ENCODE data around the gene FBXO8.
A peak's percentile ranks its signal among the peaks of the same experiment; 100 is the strongest.

FBXO8 gene

DNA sequence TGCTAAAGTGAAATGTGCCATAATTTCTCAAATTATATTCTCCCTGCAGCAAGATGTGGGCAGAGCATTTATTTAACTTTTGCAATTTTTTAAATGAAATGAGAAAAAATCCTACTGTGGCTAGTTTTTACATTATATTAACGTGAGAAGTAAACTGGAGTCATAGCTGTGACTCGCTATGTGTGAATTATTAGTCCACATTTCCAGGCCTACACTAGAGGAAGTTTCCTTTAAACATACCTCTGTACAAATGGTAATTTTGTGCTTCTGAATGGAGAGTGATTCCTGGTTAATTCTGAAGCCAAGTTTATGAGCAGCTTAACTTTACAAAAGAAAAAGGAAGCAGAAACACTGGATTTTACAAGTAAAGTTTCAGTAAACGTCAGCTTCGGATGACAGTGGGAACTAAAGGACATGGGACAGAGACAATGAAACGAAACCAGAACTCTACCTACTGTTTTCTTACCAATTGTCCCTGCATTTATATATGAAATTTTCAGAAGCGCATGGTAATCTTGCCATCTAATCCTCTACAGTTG lies 72.4 kb downstream of the FBXO8 start:
- Histone ChIP-seq H3K27me3 (ENCODE audit: insufficient read depth, low read depth, severe bottlenecking) (no peaks in the 10 kb centered on the region), H3K9me3 (ENCODE audit: severe bottlenecking) (no peaks in the 10 kb centered on the region), H3K27ac (no peak overlapping the region), H3K36me3 (no peaks in the 10 kb centered on the region), H3K4me3 (ENCODE audit: low read depth, low read length) (no peak overlapping the region)
- no peak for DNase-seq
- TF ChIP-seq CTCF (IDR thresholded peaks at IDR 0.05; ENCODE audit: low read depth, low read length): no peak

GRCh38 chr4:174210354-174210753 lies 73.1 kb downstream of the FBXO8 start:
- no peaks in the 10 kb centered on the region for H3K9me3 ChIP-seq (ENCODE audit: severe bottlenecking)
- no peak overlapping the region for H3K27ac ChIP-seq
- no peak overlapping the region for H3K4me3 ChIP-seq (ENCODE audit: low read depth, low read length)
- no peaks in the 10 kb centered on the region for H3K36me3 ChIP-seq
- TF ChIP-seq CTCF (IDR thresholded peaks at IDR 0.05; ENCODE audit: low read depth, low read length): peak; percentile 21; the same call in 1 of the 2 replicates
- no peaks in the 10 kb centered on the region for H3K27me3 ChIP-seq (ENCODE audit: insufficient read depth, low read depth, severe bottlenecking)
- no peak for DNase-seq

DNA sequence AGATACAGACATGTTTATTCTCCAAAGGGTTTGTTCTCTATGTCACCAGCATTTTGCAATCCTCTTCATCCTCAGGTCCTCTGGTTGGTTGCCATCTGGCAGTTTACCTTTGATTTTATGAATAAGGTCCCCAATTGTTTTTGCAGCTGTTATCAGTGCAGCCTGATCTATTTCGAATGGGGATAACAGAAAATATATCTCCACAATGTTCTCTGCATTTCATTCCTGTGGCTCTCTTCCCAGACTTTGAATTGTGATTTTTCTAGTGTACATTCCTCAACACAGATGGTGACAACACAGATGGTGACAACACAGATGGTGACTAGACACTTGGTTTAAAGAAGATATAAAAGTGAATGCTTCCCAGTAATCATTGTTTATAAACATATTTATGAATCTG lies 74.1 kb downstream of the FBXO8 start:
- Histone ChIP-seq H3K4me3 (ENCODE audit: low read depth, low read length) (no peak overlapping the region), H3K27ac (no peak overlapping the region), H3K9me3 (ENCODE audit: severe bottlenecking) (no peaks in the 10 kb centered on the region), H3K36me3 (no peaks in the 10 kb centered on the region), H3K27me3 (ENCODE audit: insufficient read depth, low read depth, severe bottlenecking) (no peaks in the 10 kb centered on the region)
- TF ChIP-seq CTCF (IDR thresholded peaks at IDR 0.05; ENCODE audit: low read depth, low read length): no peak
- DNase-seq: no peak

- Histone ChIP-seq H3K36me3 (no peaks in the 10 kb centered on the region), H3K27ac (no peak overlapping the region), H3K4me3 (ENCODE audit: low read depth, low read length) (no peak overlapping the region), H3K27me3 (ENCODE audit: insufficient read depth, low read depth, severe bottlenecking) (no peaks in the 10 kb centered on the region), H3K9me3 (ENCODE audit: severe bottlenecking) (no peaks in the 10 kb centered on the region)
- no peak for DNase-seq
- no peak for TF ChIP-seq CTCF (IDR thresholded peaks at IDR 0.05; ENCODE audit: low read depth, low read length)
These were observed 76.1 kb downstream of the FBXO8 start for GRCh38 chr4:174207367-174207766.

DNA sequence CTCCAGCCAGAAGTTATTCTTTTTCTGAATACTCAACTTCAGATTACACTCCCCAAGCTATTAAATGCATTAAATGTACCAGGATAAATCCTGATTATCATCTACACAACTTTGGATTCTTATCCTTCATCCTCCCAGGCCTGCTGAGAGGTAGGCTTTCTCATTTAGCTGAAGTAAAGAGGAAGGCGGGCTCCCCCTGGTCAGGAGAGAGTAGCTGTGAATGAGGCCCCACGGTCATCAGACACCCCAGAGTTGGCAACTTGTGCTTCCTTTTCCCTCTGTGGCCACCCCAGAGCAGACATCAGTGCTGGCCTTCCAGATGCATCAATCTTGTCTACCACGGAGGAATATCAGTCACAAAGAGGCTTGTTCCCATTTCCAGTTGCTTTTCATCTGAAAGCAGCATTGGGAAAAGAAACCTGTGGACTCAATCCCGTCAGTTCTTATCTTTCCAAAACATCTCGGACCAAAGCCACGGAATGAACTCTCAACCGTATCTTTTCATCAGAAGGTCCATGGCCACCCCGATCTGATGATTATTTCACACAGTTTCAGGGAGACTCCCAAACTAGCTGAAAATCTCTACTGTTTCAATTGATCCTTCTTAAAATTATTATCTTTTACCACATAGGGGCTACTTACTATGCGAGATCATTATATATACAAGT lies 79.2 kb downstream of the FBXO8 start:
- no peak for DNase-seq
- no peaks in the 10 kb centered on the region for H3K9me3 ChIP-seq (ENCODE audit: severe bottlenecking)
- no peak overlapping the region for H3K4me3 ChIP-seq (ENCODE audit: low read depth, low read length)
- no peaks in the 10 kb centered on the region for H3K36me3 ChIP-seq
- H3K27ac ChIP-seq: no peak overlapping the region
- no peaks in the 10 kb centered on the region for H3K27me3 ChIP-seq (ENCODE audit: insufficient read depth, low read depth, severe bottlenecking)
- no peak for TF ChIP-seq CTCF (IDR thresholded peaks at IDR 0.05; ENCODE audit: low read depth, low read length)

DNA sequence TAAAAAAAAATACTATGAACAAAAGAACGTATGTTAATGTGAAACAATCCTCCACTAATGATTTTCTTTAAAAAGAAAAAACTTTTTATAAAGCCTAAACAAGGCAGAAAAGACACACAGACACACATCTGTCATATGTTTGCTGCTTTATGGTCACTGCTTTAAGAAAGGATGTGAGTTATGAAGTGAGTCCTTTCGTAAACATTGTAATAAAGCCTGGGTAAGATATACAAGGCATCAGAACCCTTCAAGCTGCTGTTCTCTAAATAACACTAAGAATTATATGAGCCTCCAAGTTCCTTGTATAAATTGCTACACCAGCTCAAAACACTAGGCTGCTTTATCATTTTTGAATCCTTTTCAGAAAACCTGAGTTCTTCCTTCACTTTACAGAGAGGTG lies 81.6 kb downstream of the FBXO8 start:
- no peak for DNase-seq
- Histone ChIP-seq H3K9me3 (ENCODE audit: severe bottlenecking) (no peaks in the 10 kb centered on the region), H3K4me3 (ENCODE audit: low read depth, low read length) (no peak overlapping the region), H3K27ac (no peak overlapping the region), H3K36me3 (no peaks in the 10 kb centered on the region), H3K27me3 (ENCODE audit: insufficient read depth, low read depth, severe bottlenecking) (no peaks in the 10 kb centered on the region)
- no peak for TF ChIP-seq CTCF (IDR thresholded peaks at IDR 0.05; ENCODE audit: low read depth, low read length)
